ENCODE data around the gene KCNE3. TPM values are rescaled to one million over a fixed set of nuclear protein-coding genes. Genes with fewer than 3 reads are reported as not detected.

KCNE3 gene
- total and polyA plus RNA-seq, 2 of the 13 experiments (the other 11 are each of a cell fraction or from before 2014, with no cell fraction given) = 0.33 to 2.2 TPM

- TF ChIP-seq MBNL3 (CRISPR knock-in tag; conservative IDR thresholded peaks at IDR 0.05) (no peak), PPARG (CRISPR knock-in tag; conservative IDR thresholded peaks at IDR 0.05) (no peak), ZNF142 (CRISPR knock-in tag; IDR thresholded peaks at IDR 0.05) (peak; percentile 79; the same call in 1 of the 2 replicates), ZNF607 (CRISPR knock-in tag; IDR thresholded peaks at IDR 0.05; ENCODE audit: borderline replicate concordance) (peak; percentile 62; the same call in 1 of the 2 replicates), ZNF570 (CRISPR knock-in tag; IDR thresholded peaks at IDR 0.05; ENCODE audit: borderline replicate concordance) (0 out of 2 replicates have a peak, but pooled peaks have one; percentile 51), ZHX1 (CRISPR knock-in tag; IDR thresholded peaks at IDR 0.05; ENCODE audit: low read depth) (peak; percentile 85), ZFAT (CRISPR knock-in tag; conservative IDR thresholded peaks at IDR 0.05) (0 out of 2 replicates have a peak, but pooled peaks have one; percentile 69), NR0B2 (CRISPR knock-in tag; IDR thresholded peaks at IDR 0.05) (peak; percentile 88; the same call in 1 of the 2 replicates), ATRX (CRISPR knock-in tag; IDR thresholded peaks at IDR 0.05; ENCODE audit: borderline replicate concordance) (no peak), ZNF225 (CRISPR knock-in tag; IDR thresholded peaks at IDR 0.05) (peak; percentile 98), SYNCRIP (IDR thresholded peaks at IDR 0.05; ENCODE audit: insufficient read depth, low read depth, low read length) (no peak), JUND (CRISPR knock-in tag; IDR thresholded peaks at IDR 0.05) (peak; percentile 72; the same call in 1 of the 2 replicates), SALL1 (CRISPR knock-in tag; IDR thresholded peaks at IDR 0.05) (peak; percentile 89), CREM (IDR thresholded peaks at IDR 0.05) (peak; percentile 43), CREM (CRISPR knock-in tag; IDR thresholded peaks at IDR 0.05) (no peak), SKIL (CRISPR knock-in tag; IDR thresholded peaks at IDR 0.05; ENCODE audit: borderline replicate concordance) (peak; percentile 9; the same call in 1 of the 2 replicates), ZNF674 (CRISPR knock-in tag; IDR thresholded peaks at IDR 0.05; ENCODE audit: low read depth) (peak; percentile 73; the same call in 1 of the 2 replicates)
These were observed 25.8 kb upstream of the KCNE3 start, which contains the start of gene LIPT2 (continued) for GRCh38 chr11:74492974-74493790.

All from HepG2 (cell line).